Caco-2 (cell line): Measurements from ENCODE around the gene RAD51C. TPM values are rescaled to one million over a fixed set of nuclear protein-coding genes. Genes with fewer than 3 reads are reported as not detected.

ENCODE experiments used
- BruUV-seq: library from RNA; stranded (reverse); fragments of 400-500 nt; replicated peaks from 2 replicates; lab custom pipeline; 2021; lab: Mats Ljungman, UMichigan
- CTCF ChIA-PET: fragments of 300-600 bp; sonication (Branson Sonifier 250); formaldehyde crosslinking; loops from one replicate; lab custom pipeline; 2022; ENCODE audit warnings: antibody characterized with exemption; lab: Charles Lee
- POLR2A ChIA-PET: fragments of 300-600 bp; sonication (Branson Sonifier 250); formaldehyde crosslinking; loops from one replicate; lab custom pipeline; 2022; ENCODE audit warnings: antibody characterized with exemption; lab: Charles Lee
- DNase-seq, 2 experiments: peaks; one replicate each; pipeline versions ENCODE4 v3.0.0 to v3.0.0-alpha.2; 2020 to 2022
- H3K27me3 ChIP-seq: replicated peaks from 2 replicates; pipeline ENCODE4 v1.6.0; 2011; ENCODE audit warnings: low read length; ENCODE audit not compliant: control insufficient read depth, insufficient read depth
- H3K36me3 ChIP-seq: 2 replicates; pipeline ENCODE4 v1.5.1; 2011; ENCODE audit warnings: low read length; ENCODE audit not compliant: control insufficient read depth, insufficient read depth
- H3K4me1 ChIP-seq: fragments of 250-450 bp; sonication (Bioruptor Pico); 2 replicates; pipeline ENCODE4 v1.5.1; 2020; ENCODE audit warnings: mild to moderate bottlenecking
- H3K4me3 ChIP-seq: 2 replicates; pipeline ENCODE4 v1.5.1; 2011; ENCODE audit warnings: low read depth, mild to moderate bottlenecking, control low read depth, low read length
- H3K9me3 ChIP-seq: fragments of 250-450 bp; sonication (Bioruptor Pico); 2 replicates; pipeline ENCODE4 v1.5.1; 2020; ENCODE audit warnings: mild to moderate bottlenecking, moderate library complexity
- H3K27ac Mint-ChIP-seq: one replicate; pipeline ENCODE4 v1.8.0; 2022; ENCODE audit warnings: mixed read lengths; ENCODE audit not compliant: unreplicated experiment
- H3K27me3 Mint-ChIP-seq: one replicate; pipeline ENCODE4 v1.8.0; 2022; ENCODE audit warnings: mixed read lengths; ENCODE audit not compliant: insufficient read depth, unreplicated experiment
- H3K36me3 Mint-ChIP-seq: one replicate; pipeline ENCODE4 v1.8.0; 2022; ENCODE audit warnings: mild to moderate bottlenecking, mixed read lengths; ENCODE audit not compliant: insufficient read depth, unreplicated experiment
- H3K4me1 Mint-ChIP-seq: one replicate; pipeline ENCODE4 v1.8.0; 2022; ENCODE audit warnings: low read depth, mixed read lengths; ENCODE audit not compliant: unreplicated experiment
- H3K4me3 Mint-ChIP-seq: one replicate; pipeline ENCODE4 v1.8.0; 2022; ENCODE audit warnings: mild to moderate bottlenecking, moderate library complexity, mixed read lengths; ENCODE audit not compliant: unreplicated experiment
- H3K9me3 Mint-ChIP-seq: one replicate; pipeline ENCODE4 v1.8.0; 2022; ENCODE audit warnings: mixed read lengths; ENCODE audit not compliant: unreplicated experiment
- intact Hi-C: fragments of 100-400 bp; cut with micrococcal nuclease; formaldehyde crosslinking; loops from one replicate; pipeline ENCODE4 v1.10.0; 2022; ENCODE audit not compliant: unreplicated experiment
- total RNA-seq: library from RNA; stranded (reverse); gene quantifications from 2 replicates; pipeline ENCODE4 v1.2.3, GENCODE V29; 2022
- TF ChIP-seq, protein P1 (sequence below), 2 experiments: fragments of 200-600 bp in 1 of 2; IDR thresholded peaks; 1 replicate in 1 of 2; 2 replicates in 1 of 2; pipeline versions ENCODE4 v1.5.1 to v1.8.0; 2011 to 2022; ENCODE audit warnings: antibody characterized with exemption in 1 of 2, control low read depth in 1 of 2, inconsistent platforms in 1 of 2, low read depth in 1 of 2, low read length in 1 of 2, mild to moderate bottlenecking in 1 of 2, moderate library complexity in 1 of 2; ENCODE audit not compliant: insufficient read depth in 1 of 2, severe bottlenecking in 1 of 2, unreplicated experiment in 1 of 2

RAD51C gene
- total RNA-seq, 1 experiment from 2014 or later: 61.2 TPM

DNA sequence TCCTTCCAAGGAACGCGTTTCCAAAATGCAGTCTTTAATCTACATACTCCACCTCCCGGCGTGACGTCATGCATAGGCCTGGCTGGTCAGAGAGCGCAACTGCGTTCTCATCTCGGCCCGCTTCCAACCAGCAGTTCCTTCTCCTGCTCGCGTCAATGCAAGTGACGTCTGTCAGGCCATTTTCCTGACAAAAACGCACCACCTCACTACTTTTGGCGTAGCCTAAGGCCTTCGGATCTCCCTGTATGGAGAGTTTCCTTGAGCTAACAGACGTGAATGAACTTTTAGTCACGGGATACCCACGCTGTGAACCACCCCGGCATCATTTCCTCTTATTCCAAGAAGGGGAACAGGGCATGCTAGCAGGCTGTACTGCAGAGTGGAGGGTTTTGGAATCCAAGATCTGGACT is 25.5 kb upstream of the RAD51C start:
- TF ChIP-seq, protein P1, sequence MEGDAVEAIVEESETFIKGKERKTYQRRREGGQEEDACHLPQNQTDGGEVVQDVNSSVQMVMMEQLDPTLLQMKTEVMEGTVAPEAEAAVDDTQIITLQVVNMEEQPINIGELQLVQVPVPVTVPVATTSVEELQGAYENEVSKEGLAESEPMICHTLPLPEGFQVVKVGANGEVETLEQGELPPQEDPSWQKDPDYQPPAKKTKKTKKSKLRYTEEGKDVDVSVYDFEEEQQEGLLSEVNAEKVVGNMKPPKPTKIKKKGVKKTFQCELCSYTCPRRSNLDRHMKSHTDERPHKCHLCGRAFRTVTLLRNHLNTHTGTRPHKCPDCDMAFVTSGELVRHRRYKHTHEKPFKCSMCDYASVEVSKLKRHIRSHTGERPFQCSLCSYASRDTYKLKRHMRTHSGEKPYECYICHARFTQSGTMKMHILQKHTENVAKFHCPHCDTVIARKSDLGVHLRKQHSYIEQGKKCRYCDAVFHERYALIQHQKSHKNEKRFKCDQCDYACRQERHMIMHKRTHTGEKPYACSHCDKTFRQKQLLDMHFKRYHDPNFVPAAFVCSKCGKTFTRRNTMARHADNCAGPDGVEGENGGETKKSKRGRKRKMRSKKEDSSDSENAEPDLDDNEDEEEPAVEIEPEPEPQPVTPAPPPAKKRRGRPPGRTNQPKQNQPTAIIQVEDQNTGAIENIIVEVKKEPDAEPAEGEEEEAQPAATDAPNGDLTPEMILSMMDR (IDR thresholded peaks at IDR 0.05; ENCODE audit: insufficient read depth in 1 of 2, low read depth in 1 of 2, low read length in 1 of 2, severe bottlenecking in 1 of 2, unreplicated experiment in 1 of 2): no peak
- BruUV-seq: no TSS peak
- no peaks in the 10 kb centered on the region for H3K36me3 ChIP-seq
- Mint-ChIP-seq H3K4me3 (peak overlapping the region; percentile 59), H3K36me3 (no peaks in the 10 kb centered on the region), H3K27ac (peak overlapping the region; percentile 68), H3K4me1 (peaks cover 30% of the 10 kb centered on the region), H3K9me3 (no peaks in the 10 kb centered on the region), H3K27me3 (no peaks in the 10 kb centered on the region)
- ChIA-PET POLR2A (interaction anchor here (0.6 kb wide), 2 partner anchors 36 to 440 kb away, joined by 5 read pairs; partner anchors contain the start of gene TRIM37), CTCF (interaction anchor here (0.6 kb wide), 1 partner anchor 385 kb away, joined by 5 read pairs; no protein-coding TSS in a partner anchor)
- DNase-seq: peak; percentile 59 to 71
- peak overlapping the region; percentile 13 for H3K4me3 ChIP-seq
- intact Hi-C loops: no loop called here
- no peaks in the 10 kb centered on the region for H3K9me3 ChIP-seq
- H3K27me3 ChIP-seq: no peaks in the 10 kb centered on the region
- peaks cover 3% of the 10 kb centered on the region for H3K4me1 ChIP-seq

DNA sequence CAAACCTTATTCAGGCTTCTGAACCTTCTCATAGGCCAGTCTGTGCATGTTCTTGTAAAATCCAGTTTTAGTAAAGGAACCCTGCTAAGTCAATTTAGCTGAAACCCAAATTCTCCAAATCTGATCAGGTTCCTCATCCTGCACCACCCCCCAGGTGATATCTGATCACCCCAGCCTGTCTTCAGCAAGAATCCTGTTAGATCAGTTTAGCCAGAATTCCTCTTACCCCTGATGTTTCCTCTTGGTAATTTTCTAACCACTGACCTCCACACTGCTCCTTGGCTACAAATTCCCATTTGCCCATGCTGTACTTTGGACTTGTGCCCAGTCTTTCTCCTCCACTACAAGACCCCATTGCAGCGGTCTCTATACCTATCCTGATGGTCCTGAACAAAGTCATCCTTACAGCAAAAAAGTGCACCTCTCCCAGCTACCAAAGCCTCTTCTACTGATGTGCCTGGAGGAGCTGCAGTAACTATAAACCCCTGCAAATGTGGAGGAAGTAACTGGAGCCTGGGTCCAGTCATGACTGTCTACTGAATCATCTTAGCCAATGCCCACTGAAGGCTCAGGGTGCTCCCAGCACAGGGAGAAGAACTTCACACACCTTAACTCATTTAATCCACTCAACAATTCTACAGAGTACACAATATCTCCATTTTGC is 24.3 kb upstream of the RAD51C start:
- ChIA-PET CTCF (no interaction called here), POLR2A (interaction anchor here (0.7 kb wide), 1 partner anchor 202 kb away, joined by 5 read pairs; no protein-coding TSS in a partner anchor)
- H3K9me3 ChIP-seq: no peaks in the 10 kb centered on the region
- H3K36me3 Mint-ChIP-seq: no peaks in the 10 kb centered on the region
- TF ChIP-seq, protein P1 (IDR thresholded peaks at IDR 0.05; ENCODE audit: insufficient read depth in 1 of 2, low read depth in 1 of 2, low read length in 1 of 2, severe bottlenecking in 1 of 2, unreplicated experiment in 1 of 2): no peak
- no peaks in the 10 kb centered on the region for H3K27me3 ChIP-seq
- H3K4me1 Mint-ChIP-seq: peaks cover 30% of the 10 kb centered on the region
- intact Hi-C loops: no loop called here
- BruUV-seq: no TSS peak
- no peak for DNase-seq
- H3K27ac Mint-ChIP-seq: peak overlapping the region; percentile 74
- H3K4me3 Mint-ChIP-seq: peak overlapping the region; percentile 42
- no peaks in the 10 kb centered on the region for H3K9me3 Mint-ChIP-seq
- H3K36me3 ChIP-seq: no peaks in the 10 kb centered on the region
- no peaks in the 10 kb centered on the region for H3K27me3 Mint-ChIP-seq
- H3K4me3 ChIP-seq: no peak overlapping the region
- peaks cover 3% of the 10 kb centered on the region for H3K4me1 ChIP-seq

DNA sequence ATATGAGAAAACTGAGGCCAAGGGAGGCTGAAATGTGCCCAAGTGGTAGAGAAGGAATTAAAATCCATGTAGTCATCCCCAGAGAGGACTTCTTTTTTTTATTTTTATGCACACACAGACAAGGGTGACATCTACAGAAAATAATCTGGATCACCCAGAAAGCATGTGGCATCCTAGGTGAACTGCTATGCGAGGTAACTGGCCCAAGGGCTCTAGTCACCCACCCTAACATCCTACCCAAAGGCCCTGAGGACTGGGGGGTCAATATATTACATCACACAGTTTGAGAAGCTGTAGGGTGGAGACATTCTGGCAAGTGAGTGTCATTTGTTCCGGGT is 23.8 kb upstream of the RAD51C start:
- Mint-ChIP-seq H3K4me1 (peaks cover 30% of the 10 kb centered on the region), H3K9me3 (no peaks in the 10 kb centered on the region), H3K36me3 (no peaks in the 10 kb centered on the region), H3K27me3 (no peaks in the 10 kb centered on the region), H3K4me3 (no peak overlapping the region), H3K27ac (peak overlapping the region; percentile 74)
- peaks cover 3% of the 10 kb centered on the region for H3K4me1 ChIP-seq
- H3K36me3 ChIP-seq: no peaks in the 10 kb centered on the region
- TF ChIP-seq, protein P1 (IDR thresholded peaks at IDR 0.05; ENCODE audit: insufficient read depth in 1 of 2, low read depth in 1 of 2, low read length in 1 of 2, severe bottlenecking in 1 of 2, unreplicated experiment in 1 of 2): no peak
- DNase-seq: no peak
- POLR2A ChIA-PET: no interaction called here
- CTCF ChIA-PET: no interaction called here
- H3K9me3 ChIP-seq: no peaks in the 10 kb centered on the region
- BruUV-seq: no TSS peak
- no peak overlapping the region for H3K4me3 ChIP-seq
- intact Hi-C loops: no loop called here
- H3K27me3 ChIP-seq: no peaks in the 10 kb centered on the region
